ENCODE data around the gene PPTC7.
"Not testable (repeated sequence)": the region's sequence is repeated elsewhere in the genome, so short reads cannot be mapped to it uniquely, and the experiment has no call there.

The PPTC7 gene

DNA sequence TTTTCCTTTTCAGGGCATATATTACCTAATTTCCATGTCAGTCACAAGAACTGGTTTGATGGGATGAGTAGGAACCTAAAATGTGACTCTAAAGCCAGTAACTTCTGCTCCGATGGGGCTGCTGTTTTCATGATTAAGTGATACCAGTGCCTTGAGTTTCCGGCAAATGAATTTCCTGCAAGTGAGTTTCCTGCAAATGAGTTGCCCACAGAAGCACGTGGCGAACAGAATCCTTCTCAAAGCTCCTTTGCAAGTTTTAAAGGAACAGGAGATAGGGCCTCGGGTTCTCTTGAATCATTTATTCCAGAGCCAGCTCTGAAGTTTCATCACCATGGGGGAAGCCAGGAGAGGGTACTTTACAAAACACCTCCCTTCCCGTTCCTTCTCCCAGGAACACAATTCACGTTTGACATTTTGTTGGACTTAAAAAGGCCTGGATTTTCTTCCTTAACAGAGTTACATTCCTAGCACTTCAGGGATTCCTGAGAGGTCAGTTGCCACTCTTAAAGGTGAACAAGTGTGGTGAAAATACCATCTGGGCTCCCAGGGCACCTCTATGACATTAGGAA lies 2.2 kb upstream of the PPTC7 start:
- DNase-seq (ENCODE audit: low read depth): no peak

DNA sequence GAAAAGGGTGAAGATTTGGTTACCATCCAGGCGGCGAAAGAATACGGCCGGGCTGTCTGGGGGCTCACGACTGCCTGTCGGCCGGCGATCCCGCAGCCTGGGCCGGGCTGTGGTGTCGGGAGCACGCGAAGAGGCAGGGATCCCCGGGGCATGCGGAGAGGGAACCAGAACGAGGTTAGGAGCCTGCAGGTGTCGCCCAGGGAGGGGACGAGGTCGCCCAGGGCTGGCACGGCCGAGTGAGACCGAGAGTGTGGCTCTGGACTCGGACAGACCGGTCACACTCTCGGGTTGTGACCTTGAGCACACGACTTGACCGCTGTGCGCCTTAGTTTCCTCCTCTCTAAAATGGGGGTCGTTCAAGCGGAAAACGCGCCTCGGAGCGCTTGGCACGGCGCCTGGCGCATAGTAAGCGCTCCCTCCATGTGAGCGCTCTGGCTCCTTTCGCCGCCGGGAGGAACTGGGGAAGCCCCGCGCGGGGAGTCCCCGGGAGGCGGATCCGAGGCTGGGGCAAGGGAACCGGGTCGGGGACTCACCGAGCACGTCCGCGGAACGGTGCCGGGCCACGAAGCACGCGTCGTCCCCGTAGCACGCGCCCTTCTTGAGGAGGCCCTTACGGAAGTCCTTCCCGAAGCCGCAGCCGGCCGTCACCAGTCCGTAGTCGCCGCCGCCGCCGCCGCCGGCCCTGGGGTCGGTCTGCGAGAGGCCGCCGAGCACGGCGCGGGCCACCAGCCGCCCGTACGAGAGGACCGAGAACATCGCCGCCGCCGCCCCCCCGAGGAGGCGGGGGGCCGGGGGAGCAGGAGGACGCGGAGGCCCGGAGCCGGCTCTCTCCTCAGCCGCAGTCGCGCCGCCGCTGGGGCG lies 612 bp downstream of the PPTC7 start:
- DNase-seq (ENCODE audit: low read depth): no peak

DNA sequence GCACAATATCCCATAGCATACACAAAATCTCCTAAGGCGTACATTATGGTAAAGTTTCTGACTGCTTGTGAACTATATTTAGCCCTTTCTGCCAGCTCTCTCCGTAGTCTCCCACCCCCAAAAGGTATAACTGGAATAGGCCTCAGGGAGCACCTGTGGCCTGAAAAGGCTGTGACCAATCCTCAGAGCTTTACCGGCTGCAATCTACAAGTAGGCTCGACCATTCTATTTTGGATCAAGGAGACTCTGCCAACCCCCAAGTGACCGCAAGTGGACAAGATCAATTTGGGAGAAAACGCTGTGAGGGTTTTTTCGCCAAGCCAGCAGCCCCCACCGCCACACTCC lies 1.2 kb downstream of the PPTC7 start:
- DNase-seq (ENCODE audit: low read depth): no peak

DNA sequence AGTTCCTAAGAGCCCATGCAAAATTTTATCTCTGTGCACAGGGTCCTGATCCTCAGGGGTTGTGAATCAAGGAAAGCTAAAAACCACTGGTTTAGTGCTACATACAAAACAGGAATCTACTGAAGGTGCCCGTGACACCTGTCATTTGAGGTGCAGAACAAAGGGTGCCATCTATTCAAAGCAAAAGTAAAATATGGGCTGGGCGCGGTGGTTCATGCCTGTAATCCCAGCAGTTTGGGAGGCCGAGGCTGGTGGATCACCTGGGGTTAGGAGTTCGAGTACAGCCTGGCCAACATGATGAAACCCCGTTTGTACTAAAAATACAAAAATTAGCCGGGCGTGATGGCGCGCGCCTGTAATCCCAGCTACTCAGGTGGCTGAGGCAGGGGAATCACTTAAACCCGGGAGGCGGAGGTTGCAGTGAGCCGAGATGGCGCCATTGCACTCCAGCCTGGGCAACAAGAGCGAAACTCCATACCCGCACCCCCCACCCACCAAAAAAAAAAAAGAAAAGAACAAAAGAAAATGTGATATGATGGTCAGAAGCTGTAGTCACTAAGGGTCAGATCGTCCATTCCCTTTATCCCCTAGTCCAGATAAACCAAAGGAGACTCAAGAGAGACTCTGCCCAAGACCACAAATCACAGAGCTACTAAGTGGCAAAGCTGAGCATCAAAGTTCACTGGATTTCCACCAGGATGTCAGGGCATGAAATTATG lies 3.4 kb downstream of the PPTC7 start:
- no peak for DNase-seq (ENCODE audit: low read depth)

DNA sequence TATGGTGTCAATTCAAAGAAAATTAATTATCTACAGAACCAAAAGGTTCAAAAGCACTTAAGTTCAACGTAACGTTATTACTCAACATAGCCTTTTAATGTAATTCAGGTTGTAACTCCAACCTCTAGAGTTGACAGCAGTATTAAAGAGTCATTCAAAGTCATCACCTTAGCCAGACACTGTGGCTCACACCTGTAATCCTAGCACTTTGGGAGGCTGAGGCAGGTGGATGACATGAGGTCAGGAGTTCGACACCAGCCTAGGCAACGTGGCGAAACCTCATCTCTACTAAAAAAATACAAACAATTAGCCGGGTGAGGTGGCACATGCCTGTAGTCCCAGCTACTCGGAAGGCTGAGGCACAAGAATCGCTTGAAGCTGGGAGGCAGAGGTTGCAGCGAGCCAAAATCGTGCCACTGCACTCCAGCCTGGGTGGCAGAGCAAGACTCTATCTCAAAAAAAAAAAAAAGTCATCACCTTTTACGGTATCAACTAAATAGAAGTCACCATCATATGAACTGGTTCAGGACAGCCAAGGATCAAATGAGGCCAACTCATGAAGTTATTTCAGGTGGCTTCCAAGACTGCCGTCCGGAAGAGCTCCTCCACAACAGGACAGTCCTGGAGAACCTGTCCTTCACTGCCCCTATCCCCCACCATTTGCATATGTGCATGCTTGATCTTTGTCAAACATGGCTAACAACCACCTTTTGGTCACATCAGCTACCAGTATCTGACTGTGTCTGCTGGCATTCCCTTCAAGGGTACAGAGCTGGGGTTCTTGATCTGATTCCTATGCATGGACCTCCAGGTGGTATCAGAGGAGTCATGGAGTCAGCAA lies 4.2 kb downstream of the PPTC7 start:
- DNase-seq (ENCODE audit: low read depth): no peak

DNA sequence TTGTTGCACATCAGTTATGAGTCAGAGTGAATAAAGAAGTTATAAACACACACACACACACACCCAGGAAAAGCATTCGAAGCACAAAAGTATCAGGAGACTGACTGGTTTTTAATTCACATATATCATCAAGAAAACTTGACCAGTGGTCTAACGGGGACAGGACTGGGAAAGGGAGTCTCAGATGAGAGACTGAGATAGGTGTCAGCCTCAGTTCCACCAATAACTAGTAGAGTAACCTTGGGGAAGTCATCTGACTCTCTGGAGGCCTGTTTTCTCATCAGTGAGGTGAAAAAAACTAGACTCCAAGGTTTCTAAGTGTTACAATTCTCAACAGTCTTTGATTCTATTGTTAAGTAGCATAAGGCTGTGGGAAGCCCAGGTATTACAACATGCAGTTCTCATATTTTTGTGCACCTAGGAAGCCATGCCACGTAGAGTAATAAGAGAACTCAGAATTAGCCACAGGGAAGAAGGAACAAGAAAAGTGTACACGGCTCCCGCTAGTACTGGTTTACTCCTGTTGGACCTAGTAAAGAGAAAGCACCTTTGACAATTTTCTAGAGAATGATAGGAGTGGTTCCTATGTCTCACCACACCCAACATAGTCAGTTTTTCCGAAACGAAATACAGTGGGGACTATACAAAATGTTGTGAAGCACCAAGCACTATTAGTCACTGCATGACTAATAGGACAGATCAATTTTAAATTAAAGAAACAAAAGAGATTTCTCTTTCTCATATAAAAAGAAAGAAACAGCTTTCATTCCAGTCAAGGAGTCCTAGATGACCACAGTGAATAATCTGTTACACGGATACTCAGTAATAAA lies 5.0 kb downstream of the PPTC7 start:
- DNase-seq (ENCODE audit: low read depth): no peak

DNA sequence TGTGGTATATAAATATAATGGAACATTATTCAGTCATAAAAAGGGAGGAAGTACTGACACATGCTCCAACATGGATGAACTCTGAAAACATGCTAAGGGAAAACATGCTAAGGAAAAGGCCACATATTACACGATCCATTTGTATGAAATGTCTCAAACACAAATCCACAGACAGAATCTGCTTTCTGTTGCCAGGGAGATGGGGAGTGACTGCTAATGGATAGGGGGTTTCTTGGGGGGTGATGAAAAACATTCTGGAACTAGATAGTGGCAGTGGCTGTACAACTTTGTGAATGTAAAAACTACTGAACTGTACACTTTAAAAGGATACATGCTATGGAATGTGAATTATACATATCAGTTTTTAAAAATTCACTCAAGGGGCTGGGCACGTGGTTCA lies 6.6 kb downstream of the PPTC7 start:
- DNase-seq (ENCODE audit: low read depth): no peak

DNA sequence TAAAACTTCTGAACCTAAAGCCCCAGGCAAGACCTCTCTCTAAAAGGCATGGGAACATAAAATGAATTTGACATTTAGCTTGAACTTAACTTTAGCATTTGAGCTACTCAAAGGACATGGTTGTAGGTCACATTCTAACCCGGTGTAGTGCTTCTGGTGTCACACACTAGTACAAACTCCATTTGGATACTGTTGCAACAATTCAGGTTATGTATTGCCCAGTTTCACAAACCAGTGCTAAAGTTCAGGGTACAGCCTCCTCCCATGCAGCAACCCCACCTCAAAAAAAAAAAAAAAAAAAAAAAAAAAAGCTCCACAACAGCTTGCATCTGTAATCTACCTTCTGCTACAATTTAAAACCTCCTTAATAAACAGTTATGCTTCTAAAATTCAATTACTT lies 7.8 kb downstream of the PPTC7 start:
- DNase-seq (ENCODE audit: low read depth): no peak

DNA sequence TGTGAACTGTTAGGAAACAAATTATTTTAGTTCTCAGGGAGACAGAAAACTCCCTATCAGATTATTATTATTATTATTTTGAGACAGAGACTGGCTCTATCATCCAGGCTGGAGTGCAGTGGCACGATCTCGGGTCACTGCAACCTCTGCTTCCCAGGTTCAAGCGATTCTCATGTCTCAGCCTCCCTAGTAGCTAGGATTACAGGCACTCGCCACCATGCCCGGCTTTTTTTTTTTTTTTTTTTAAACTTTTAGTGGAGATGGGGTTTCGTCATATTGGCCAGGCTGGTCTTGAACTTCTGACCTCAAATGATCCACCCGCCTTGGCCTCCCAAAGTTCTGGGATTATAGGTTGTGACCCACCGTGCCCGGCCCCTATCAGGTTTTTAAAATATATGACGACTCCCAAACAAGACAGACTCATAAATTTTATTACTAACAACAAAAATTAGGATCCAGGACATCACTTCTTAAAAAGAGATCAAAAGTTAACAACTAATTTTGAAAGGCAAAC lies 8.3 kb downstream of the PPTC7 start:
- not testable (repeated sequence) for DNase-seq (ENCODE audit: low read depth)

DNA sequence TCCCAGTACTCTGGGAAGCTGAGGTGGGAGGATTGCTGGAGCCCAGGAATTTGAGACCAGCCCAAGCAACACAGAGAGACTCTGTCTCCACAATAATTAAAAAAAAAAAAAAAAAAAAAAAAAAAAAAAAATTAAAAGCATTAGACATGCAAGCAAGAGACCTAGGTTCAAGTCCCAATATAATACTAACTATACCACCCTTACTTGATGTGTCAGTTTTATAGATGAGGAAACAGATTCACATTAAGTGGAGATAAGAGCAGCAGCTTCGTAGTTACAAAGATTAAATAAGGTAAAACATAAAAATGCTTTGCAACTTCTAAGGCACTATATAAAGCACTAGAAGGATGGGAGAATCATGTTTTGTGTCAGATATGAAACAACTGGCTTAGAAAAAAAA lies 9.1 kb downstream of the PPTC7 start:
- DNase-seq (ENCODE audit: low read depth): no peak

DNA sequence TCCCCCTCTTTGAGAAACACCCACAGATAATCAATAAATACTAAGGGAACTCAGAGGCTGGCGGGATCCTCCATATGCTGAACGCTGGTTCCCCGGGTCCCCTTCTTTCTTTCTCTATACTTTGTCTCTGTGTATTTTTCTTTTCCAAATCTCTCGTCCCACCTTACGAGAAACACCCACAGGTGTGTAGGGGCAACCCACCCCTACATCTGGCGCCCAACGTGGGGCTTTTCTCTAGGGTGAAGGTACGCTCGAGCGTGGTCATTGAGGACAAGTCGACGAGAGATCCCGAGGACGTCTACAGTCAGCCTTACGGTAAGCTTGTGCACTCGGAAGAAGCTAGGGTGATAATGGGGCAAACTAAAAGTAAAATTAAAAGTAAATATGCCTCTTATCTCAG lies 12.3 kb downstream of the PPTC7 start:
- not testable (repeated sequence) for DNase-seq (ENCODE audit: low read depth)

DNA sequence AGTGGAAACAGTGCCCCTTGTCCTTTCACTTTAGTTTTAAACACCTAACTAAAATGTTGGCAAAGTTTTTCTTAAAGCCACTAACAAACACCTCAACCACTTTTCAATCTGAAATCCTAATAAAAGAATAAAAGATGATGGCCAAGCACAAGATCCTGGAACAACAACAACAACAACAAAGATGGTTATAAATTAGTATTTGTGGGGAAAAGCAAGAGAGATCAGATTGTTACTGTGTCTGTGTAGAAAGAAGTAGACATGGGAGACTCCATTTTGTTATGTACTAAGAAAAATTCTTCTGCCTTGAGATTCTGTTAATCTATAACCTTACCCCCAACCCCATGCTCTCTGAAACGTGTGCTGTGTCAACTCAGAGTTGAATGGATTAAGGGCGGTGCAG lies 13.3 kb downstream of the PPTC7 start:
- DNase-seq (ENCODE audit: low read depth): not testable (repeated sequence)

DNA sequence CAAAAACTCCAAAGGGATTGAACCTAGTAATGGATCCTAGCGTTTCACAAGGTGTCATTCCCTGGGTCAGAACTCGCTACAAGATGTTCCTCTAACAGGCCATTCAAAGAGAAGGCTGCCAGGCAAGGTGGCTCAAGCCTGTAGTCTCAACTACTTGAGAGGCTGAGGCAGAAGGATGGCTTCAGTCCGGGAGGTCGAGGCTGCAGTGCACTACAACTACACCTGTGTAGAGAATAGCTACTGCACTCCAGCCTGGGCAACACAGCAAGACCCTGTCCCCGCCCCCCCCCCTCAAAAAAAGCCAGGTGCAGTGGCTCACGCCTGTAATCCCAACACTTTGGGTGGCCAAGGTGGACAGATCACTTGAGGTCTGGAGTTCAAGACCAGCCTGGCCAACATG lies 14.4 kb downstream of the PPTC7 start:
- no peak for DNase-seq (ENCODE audit: low read depth)

DNA sequence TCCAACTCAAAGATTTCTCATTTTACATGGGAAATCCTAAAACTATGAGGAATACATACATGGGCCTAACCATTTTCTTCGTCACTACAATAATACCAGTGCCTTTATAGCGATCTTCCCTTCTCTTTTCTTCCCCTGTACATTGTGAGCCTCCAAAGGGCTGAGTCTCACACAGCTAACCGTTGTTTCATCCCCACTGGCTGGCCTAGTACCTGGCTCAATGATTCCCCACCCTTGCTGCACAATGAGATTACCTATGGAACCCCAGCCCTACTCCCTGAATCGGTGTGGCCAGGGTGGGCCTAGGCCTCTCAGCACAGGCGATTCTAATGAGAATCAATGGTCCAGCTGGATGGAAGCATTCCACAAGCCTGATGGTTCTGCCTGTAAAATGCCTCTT lies 16.1 kb downstream of the PPTC7 start:
- DNase-seq (ENCODE audit: low read depth): no peak

DNA sequence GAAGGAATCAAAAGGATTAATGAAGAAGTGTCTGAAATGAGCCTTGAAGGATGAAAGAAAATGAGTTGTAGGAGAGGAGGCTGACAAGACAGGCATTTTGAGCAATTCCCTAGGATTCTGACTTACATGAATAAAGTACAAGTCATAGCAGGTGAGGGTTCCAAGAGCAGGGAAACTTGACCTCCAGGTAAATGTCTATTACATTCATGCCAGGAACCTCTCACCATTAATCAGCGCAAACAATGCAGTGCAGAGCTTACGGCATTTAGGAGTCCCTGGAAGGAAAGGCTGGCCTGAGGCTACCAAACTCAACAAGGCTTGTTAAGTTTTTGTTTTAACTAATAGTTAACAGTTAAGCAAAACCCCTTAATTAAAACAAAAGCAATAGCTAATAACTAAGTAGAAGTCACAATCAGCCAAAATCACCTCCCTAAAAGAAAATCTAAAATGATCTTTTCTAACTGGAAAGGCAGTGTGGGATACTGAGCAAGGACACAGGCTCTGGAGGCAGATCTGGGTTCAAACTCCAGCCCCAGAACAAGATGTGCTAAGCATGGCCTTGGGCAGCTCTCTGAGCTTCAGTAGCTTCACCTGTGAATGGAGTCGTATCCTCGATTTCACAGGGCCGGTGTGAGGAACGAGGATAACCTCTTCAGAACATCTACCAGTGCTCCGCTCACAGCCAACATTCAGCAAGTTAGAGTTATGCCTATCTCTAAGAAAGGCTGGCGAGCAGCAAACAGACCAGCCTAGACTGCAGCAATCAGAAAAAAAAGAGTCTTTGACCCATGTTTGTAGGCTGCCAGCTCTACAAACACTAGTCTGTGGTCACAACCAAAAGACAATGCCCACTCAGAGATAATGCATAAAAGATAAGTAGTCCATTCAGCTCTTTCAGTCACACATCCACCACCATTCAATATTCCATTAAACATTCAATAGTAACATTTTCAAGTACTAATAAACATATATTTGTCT lies 16.9 kb downstream of the PPTC7 start:
- no peak for DNase-seq (ENCODE audit: low read depth)

DNA sequence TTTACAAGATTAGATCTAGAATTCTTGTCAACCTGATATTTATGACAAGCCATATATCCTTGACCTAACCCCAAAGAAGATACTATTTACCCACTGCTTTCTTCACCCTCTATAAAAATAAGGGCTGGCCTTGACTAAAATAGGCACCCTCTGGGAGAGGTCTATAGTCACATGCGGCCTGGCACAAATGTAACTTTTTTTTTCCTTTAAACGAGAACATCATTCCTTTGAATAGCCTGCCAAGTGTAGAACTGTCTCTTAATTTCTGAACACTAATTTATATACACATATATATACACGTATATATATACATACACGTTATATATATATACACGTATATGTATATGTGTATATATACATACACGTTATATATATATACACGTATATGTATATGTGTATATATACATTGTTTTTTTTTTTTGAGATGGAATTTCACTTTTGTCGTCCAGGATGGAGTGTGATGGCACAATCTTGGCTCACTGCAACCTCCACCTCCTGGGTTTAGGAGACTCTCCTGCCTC lies 18.6 kb downstream of the PPTC7 start:
- DNase-seq (ENCODE audit: low read depth): no peak

DNA sequence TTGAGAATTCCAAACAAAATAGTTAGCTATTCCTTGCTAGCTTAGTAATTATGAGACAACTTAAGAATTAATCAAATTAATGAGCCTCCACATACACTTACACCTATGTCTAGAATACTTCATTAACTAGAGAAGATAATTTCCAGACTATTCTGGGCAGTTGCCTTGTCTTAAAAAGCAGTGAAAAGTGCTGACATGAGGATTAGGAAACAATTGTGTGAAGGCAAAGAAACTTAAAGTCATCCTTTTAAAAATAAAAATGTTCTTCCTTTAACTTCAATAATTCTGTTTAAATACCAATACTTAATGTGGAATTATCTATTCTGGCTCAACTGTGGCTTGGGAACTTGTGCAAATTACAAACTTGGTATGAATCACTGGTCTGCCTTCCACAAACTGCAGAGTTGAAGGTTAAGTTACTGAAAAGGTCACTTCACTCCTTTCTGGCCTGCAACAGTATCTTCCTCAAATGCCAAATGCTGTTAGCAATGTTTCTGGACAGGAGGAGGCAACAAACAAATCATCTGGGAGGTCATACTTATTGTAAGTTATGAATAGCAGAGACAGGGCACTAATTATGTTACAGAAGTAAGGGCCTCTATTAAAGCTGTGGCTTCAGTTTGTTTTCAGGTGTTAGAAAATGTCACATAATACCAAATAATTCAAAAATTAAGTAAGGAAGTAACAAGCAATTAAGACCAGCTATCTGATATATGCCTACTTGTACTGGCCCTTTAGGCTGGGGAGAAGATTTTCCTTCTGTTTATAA lies 19.2 kb downstream of the PPTC7 start:
- DNase-seq (ENCODE audit: low read depth): no peak

DNA sequence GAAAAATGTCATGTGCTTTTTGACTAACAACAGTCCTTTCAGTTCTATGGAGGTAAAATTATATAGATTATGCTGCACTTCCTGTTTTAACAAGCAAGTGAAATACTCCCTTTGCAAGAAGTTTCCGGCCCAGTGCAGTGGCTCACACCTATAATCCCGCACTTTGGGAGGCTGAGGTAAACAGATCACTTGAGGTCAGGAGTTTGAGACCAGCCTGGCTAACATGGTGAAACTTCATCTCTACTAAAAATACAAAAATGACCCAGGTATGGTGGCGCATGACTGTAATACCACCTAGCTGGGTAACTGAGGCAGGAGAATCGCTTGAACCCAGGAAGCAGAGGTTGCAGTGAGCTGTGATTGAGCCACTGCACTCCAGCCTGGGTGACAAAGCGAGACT lies 20.7 kb downstream of the PPTC7 start:
- not testable (repeated sequence) for DNase-seq (ENCODE audit: low read depth)

Measured in non-pigmented ciliary epithelial cell (primary cell).